Putamen (tissue), 1 donor: ENCODE measurements around the gene HMGCL.

ENCODE experiments used
- DNase-seq: peaks from one replicate; pipeline ENCODE4 v3.0.0-alpha.2; 2016; ENCODE audit warnings: low spot score

HMGCL gene

DNA sequence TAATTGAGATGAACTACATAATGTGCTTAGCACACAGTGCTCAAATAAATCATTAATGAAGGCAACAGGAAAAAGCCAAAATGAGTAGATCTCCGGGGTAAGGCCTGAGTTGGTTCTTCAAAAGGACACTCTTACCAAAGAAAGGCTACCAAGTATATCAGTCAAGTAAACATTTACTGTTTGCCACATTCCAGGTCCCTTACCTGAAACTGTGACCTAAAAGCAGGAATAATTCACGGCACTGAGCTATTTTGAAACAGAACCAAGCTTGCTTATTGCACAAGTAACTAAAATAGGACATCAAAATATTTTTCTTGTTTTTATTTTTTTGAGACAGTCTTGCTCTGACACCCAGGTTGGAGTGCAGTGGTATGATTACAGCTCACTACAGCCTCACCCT lies 49.0 kb downstream of the HMGCL start:
- no peak for DNase-seq

DNA sequence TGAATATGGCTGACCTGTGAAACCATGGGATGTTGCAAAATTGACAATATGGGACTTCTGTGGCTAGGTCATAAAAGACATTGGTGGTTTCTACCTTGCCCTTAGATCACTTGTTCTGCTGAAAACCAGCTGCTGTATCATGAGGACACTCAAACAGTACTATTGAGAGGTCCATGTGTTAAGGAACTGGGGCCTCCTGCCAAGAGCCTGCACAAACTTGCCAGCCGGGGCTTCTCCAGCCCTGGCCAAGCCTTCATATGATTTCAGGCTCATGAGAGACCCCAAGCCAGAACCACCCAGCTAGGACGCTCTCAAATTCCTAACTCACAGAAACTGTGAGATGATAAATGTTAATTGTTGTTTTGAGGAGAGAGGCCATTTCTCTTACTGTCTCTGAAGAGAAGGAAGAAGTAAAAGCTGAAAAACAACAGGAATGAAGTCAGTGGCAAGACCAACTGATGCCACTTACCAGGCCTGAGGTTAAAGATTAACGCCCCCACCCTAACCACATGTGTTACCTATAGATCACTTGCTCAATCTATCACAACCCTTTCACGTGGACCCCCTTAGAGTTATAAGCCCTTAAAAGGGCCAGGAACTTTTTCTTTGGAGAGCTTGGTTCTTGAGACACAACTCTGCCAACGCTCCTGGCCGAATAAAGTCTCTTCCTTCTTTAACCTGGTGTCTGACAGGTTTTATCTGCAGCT lies 50.9 kb downstream of the HMGCL start:
- no peak for DNase-seq

DNA sequence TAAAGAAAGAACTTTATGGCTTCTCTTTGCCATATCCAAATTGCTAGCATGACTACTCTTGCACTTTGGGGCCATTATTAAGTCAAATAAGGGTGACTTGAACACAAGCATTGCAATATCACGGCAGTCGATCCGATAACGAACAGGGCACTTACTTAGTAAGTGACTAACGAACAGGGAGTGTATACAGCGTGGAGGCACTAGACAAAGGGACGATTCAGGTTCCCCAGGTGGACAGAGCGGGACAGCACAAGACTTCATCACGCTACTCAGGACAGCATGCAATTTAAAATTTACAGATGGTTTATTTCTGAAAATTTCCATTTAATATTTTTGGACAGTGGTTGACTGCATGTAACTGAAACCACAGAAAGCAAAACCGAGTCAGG lies 52.4 kb downstream of the HMGCL start:
- no peak for DNase-seq

DNA sequence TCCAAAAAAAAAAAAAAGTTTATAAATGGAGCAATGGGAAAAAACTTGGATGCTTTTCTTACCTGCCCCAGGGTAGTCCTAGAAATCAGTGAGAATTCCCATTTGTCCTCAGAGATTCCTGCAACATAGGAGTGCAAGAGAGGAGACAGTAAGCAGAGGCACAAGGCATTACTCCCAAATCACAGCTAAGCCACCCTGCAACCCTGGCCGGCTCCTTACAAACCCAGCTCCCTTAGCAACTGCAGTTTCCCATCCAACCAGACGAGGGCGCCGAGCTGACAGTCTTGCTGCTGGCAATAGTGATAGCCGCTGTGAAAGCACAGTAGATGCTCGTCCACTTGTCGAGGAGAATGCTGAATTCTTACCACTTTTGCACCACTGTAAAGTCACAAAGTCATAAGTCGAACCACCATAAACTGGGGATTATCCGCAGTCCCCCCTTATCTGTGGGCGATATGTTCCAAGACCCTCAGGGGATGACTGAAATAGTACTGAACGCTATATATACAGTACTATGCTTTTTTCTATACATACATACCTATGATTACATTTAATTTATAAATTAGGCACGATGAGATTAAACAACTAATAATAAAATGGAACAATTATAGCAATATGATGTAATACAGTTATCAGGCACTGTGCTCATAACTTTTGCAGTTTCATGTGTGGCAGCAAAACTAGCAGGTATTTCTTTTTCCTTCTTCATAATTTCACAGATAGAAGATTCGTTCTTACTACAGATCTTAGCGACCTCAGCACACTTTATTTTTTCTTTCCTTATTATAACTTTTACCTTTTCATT lies 53.0 kb downstream of the HMGCL start:
- peak; percentile 66 for DNase-seq

DNA sequence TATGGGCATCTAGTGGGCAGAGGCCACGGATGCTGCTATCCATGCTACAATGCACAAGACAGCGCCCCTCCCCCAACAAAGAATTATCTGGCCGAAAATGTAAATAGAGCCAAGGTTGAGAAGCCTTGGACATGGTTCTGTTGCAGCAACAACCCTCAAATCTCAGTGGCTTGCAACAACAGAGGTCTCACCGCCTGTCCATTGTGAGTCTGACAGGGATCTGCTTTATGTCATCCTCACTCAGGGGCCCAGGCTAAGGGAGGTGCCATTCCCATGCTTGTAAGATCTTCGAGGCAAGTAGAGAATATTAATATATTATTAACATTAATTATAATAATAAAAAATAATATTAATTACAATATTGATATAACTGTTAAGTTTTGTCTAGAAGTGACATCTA lies 56.5 kb downstream of the HMGCL start:
- DNase-seq, result no peak

DNA sequence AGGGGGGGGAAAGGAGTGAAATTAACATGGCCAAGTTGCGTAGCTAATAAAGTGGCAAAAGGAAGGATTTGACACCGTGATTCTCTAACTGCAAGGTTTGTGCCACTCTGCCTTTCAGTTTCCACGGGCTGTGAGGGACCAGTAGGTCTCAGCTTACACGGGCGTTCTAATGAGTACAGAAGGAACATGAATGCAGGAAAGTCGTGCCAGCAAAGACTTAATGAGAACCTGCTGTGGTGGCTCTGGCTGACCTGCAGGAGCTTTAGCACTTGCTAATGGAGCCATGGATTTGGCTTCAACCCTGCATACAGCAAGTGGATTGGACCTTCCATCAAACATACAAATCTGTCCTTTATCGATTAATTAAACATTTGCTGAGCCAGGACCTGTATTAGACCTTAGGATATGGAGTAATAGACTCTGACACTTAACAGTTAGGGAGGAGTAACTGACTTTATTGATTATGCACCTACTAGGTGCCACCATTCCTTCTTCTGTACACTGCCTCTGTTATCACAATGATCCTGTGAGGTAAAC lies 62.1 kb downstream of the HMGCL start:
- no peak for DNase-seq

DNA sequence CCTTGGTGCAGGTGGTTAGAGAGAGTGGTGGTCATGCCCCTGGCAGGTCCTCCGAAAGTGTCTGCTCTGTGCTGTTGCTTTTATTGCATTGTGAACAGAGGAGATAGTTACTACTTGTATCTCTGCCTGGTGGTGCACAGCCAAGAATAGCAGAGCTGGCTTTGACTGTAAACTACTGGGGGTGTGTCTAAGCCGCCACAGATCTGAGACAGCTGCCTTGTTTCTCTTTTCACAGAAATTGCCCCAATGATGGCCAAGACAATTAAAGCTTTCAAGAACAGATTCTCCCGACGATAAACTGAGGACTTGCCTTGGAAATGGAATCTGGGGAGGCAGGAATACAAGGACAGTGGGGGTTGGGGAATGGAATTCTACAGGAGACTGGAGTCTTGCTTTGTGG lies 66.0 kb downstream of the HMGCL start:
- peak; percentile 55 for DNase-seq

DNA sequence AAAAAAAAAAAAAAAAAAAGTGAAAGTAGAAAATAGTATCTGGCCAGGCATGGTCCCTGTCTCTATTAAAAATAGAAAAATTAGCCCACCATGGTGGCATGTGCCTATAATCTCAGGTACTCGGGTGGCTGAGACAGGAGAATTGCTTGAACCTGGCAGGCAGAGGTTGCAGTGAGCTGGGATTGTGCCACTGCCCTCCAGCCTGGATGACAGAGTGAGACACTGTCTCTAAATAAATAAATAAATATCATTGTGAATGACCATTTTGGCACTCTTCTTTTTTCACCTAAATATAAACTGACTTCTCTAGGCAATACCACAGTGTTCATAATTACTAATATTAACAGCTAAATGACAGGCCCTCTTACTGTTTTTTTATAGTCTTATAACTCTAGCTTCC lies 67.4 kb downstream of the HMGCL start:
- no peak for DNase-seq

DNA sequence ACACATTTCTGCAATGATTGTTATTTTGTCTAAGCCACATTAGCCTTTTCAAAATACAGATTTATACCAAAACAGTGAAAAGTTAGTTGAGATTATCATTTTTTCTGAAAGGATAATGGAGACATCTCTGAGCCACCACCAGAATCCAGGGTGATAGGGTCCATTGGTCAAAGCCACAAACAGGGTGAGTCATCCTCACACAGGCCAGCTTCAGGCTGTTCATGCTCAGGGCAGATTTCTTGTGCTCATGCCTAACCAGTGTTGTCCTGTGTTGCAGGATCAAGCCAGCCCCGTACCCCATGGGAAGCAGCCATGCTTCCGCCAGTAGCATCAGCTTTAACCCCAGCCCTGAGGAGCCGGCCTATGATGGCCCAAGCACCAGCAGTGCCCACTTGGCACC lies 68.6 kb downstream of the HMGCL start:
- no peak for DNase-seq

DNA sequence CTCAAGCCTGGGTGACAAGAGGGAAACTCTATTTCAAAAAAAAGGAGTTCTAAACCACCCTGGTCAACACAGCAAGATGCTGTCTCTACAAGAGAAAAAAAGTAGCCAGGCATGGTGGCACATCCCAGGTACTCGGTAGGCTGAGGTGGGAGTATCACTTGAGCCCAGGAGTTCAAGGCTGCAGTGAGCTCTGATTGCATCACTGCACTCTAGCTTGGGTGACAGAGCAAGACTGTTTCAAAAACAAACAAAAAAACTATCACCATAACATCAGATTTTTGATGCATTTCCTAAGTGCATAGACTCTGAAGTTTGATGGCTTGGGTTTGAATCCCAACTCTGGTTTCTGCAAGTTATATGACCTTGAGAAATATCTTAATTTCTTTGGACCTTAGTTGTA lies 72.3 kb downstream of the HMGCL start:
- no peak for DNase-seq
